Measurements from ENCODE around the gene GAL3ST3. TPM values are rescaled to one million over a fixed set of nuclear protein-coding genes. Genes with fewer than 3 reads are reported as not detected.

The GAL3ST3 gene
- total RNA-seq, 1 experiment from 2014 or later: 21.7 TPM

DNA sequence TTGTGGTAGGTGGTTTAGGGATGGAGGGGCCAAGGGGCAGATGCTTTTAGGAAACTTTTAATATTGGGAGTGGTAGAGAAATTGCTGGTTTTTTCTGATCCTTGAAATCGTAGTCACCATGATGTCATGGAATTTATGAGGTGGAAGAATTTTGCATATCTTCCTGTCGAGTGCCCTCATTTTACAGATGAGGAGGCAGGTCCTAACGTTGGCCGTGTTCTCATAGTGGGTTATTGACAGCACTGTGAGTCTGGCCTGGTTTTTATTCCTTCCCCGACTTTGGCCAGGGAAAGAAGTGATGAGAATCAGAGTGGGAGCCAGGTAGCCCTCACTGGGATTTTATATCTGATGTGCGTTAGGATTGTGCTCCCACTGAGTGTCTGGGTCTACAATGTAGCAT lies 12.3 kb upstream of the GAL3ST3 start:
- H3K4me3 ChIP-seq (ENCODE audit: insufficient read depth, low read depth, low read length): no peak overlapping the region
- no peak for DNase-seq
- H3K27me3 ChIP-seq (ENCODE audit: control insufficient read depth, insufficient read depth, low read length): no peaks in the 10 kb centered on the region
- peaks cover 66% of the 10 kb centered on the region for H3K36me3 ChIP-seq (replicated peaks; ENCODE audit: control insufficient read depth, insufficient read depth, low read length)

DNA sequence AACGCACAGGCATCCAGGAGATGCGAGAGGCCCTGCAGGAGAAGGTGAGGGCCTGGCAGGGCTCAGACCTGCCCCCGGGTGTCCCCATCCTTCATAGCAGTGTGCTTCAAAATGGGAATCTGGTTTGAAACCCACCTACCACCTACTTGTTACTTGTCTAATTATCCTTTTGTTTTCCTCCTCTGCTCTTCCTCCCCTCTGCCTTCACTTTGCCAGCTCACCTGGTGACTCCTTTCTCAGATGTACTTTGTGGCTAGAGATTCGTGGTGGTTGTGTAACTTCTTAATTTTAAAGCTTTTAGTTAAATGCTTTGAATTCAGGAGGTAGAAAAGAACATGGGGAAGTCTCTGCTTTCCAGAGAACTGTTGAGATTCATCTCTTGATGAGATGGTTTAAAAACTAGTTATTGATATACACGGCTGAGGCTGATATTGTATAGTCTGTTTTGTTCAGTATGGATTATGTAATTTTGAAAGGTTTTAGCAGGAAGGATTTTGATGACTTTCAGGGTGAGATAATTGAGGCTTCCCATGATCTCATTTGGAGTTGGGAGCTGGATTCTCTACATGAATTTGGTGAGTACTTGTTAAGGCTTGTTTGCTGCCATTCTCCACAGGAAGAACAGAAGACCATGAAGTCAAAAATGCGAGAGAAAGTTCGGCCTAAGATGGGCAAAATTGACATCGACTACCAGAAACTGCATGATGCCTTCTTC lies 11.2 kb upstream of the GAL3ST3 start:
- no peaks in the 10 kb centered on the region for H3K27me3 ChIP-seq (ENCODE audit: control insufficient read depth, insufficient read depth, low read length)
- peaks cover 72% of the 10 kb centered on the region for H3K36me3 ChIP-seq (replicated peaks; ENCODE audit: control insufficient read depth, insufficient read depth, low read length)
- no peak for DNase-seq

DNA sequence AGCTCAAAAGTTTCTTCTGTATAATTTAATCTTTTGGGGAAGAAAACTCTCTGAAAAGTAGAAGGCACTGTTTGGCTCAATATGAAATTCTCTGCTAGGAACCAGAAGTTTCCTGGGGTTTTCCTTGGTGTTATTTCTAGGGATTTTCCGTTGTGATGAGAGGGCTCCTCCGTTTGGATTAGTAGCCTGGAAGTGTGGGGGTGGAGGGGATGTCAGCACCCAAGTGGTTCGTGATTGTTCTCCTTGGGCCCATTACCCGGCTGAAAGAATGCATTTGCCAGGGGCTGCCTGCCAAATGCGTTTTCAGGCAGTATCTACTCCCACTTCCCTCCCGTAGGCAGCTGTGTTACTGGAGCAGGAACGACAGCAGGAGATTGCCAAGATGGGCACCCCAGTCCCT lies 7.5 kb upstream of the GAL3ST3 start:
- peak; percentile 10 for DNase-seq
- peaks cover 55% of the 10 kb centered on the region for H3K36me3 ChIP-seq (replicated peaks; ENCODE audit: control insufficient read depth, insufficient read depth, low read length)
- H3K27me3 ChIP-seq (ENCODE audit: control insufficient read depth, insufficient read depth, low read length): no peaks in the 10 kb centered on the region
- H3K4me3 ChIP-seq (ENCODE audit: insufficient read depth, low read depth, low read length): no peak overlapping the region

More for the DNA sequence above, 11.2 kb upstream of the GAL3ST3 start:
- no peak overlapping the region for H3K4me3 ChIP-seq (ENCODE audit: insufficient read depth, low read depth, low read length)

DNA sequence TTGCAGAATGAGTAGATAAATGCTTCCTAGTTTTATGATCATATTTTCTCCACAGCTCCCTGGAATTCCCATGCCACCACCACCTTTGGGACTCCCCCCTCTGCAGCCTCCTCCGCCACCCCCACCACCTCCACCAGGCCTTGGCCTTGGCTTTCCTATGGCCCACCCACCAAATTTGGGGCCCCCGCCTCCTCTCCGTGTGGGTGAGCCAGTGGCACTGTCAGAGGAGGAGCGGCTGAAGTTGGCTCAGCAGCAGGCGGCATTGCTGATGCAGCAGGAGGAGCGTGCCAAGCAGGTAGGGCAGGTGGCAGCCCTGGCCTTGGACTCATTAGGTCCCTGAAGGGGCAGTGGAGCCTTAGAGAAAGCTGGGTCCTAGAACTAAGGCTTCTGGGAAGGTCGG lies 6.1 kb upstream of the GAL3ST3 start:
- Histone ChIP-seq H3K27me3 (ENCODE audit: control insufficient read depth, insufficient read depth, low read length) (no peaks in the 10 kb centered on the region), H3K36me3 (replicated peaks; ENCODE audit: control insufficient read depth, insufficient read depth, low read length) (peaks cover 41% of the 10 kb centered on the region), H3K4me3 (ENCODE audit: insufficient read depth, low read depth, low read length) (no peak overlapping the region)
- DNase-seq: peak; percentile 10

DNA sequence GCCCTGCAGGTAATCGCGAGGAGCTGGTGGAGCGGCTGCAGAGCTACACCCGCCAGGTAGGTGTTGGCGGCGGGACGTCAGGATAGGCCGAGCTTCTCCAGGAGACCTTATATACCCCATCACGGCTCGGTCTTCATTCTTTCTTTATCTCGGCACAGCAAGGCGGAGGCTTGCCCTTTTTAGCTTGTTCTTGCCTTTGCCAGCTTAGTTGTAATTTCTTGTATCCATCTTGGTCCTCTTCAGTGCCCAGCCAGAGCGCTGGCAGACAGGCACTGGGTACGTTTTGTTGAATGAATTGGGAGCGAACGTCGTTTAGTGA lies 3.7 kb upstream of the GAL3ST3 start:
- no peak for DNase-seq
- Histone ChIP-seq H3K4me3 (ENCODE audit: insufficient read depth, low read depth, low read length) (peak overlapping the region; percentile 93), H3K36me3 (replicated peaks; ENCODE audit: control insufficient read depth, insufficient read depth, low read length) (peaks cover 22% of the 10 kb centered on the region), H3K27me3 (ENCODE audit: control insufficient read depth, insufficient read depth, low read length) (no peaks in the 10 kb centered on the region)

GRCh38 chr11:66051766-66052663 lies 3.1 kb upstream of the GAL3ST3 start, which contains the start of gene SF3B2:
TSS of gene SF3B2 (plus strand) at chr11:66052364. CDS start at chr11:66052385, 21 bp downstream.
- Histone ChIP-seq H3K4me3 (ENCODE audit: insufficient read depth, low read depth, low read length) (peak within 1 kb of the TSS; percentile 93), H3K27me3 (ENCODE audit: control insufficient read depth, insufficient read depth, low read length) (no peaks in the 10 kb centered on the region), H3K36me3 (replicated peaks; ENCODE audit: control insufficient read depth, insufficient read depth, low read length) (peaks cover 19% of the 10 kb centered on the region)
- DNase-seq: peak; percentile 97

- H3K27me3 ChIP-seq (ENCODE audit: control insufficient read depth, insufficient read depth, low read length): no peaks in the 10 kb centered on the region
- peaks cover 14% of the 10 kb centered on the region for H3K36me3 ChIP-seq (replicated peaks; ENCODE audit: control insufficient read depth, insufficient read depth, low read length)
- no peak for DNase-seq
- peak overlapping the region; percentile 93 for H3K4me3 ChIP-seq (ENCODE audit: insufficient read depth, low read depth, low read length)
Measured at GRCh38 chr11:66051371-66051765, 2.4 kb upstream of the GAL3ST3 start.

DNA sequence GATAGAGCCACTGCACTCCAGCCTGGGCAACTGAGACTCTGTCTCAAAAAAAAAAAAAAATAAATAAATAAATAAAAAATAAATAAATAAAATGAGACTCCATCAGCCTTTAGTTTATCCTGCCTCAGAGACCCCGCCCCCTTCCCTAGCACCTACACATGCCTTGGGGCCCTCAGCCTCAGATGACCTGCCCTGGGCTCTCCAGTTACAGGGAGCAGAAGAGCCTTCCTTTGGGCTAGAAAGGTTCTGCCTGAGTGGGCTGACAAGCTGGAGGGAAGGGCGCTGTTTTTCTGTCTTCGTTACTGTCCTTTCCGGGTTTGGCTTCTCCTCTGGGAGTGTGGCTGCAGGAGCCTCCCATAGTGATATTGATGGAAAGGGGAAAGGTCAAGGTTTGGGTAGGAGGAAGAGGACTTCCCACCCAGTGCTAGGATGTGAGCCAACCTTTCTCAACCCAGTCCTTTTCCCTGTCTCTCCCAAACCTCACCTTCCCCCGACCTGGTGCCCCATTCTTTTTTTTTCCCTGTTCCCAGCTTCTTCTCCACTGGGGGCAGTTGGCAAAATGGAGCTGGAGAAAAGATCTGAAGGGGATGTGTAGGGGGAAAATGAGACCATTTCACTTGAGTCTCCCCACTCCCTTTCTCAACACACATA lies 1.7 kb upstream of the GAL3ST3 start:
- DNase-seq: peak; percentile 61
- no peaks in the 10 kb centered on the region for H3K27me3 ChIP-seq (ENCODE audit: control insufficient read depth, insufficient read depth, low read length)
- H3K4me3 ChIP-seq (ENCODE audit: insufficient read depth, low read depth, low read length): no peak overlapping the region; the same call in 1 of the 2 replicates
- peaks cover 12% of the 10 kb centered on the region for H3K36me3 ChIP-seq (replicated peaks; ENCODE audit: control insufficient read depth, insufficient read depth, low read length)

DNA sequence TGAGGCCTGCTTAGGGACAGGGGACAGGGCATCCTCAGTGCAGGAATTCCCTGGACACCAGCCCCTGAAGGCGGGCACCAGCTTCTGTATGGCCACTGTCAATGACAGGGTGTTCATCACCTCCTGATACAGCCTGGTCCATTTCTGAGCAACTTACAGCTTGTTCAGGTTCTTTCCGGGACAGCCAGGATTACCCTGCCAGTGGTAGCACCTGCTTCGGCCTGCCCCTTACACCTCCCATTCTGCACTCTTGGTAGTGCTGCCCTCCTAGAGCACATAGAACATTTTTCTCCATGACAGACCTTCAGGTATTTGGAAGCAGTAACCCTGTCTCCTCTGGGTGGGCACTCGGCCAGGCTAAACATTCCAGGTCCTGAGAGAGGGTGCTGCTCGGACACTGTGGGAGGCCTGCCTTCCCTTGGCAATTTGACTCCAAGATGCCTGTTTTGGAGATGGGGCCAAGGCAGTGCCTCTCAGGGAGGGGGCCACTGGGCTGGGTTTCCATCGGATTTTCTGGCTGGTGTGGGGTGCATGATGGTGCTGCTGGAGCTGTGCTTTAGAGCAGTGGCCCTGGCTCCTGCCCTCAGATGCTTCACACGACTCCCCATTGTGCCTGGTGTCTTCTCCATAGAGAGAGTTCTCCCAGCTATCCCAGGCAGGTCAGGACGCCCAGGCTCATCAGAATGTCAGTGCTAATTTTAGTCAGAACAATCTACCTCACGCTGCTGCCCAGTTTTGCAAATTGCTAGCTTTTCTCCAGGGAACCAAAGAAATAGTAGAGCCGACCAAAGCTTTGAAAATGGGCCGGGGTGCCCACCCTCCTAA lies 1.2 kb downstream of the GAL3ST3 start:
- Histone ChIP-seq H3K27me3 (ENCODE audit: control insufficient read depth, insufficient read depth, low read length) (no peaks in the 10 kb centered on the region), H3K4me3 (ENCODE audit: insufficient read depth, low read depth, low read length) (peak overlapping the region; percentile 64; the same call in 1 of the 2 replicates), H3K36me3 (replicated peaks; ENCODE audit: control insufficient read depth, insufficient read depth, low read length) (no peaks in the 10 kb centered on the region; the same call in 1 of the 2 replicates)
- peak; percentile 34 for DNase-seq

GRCh38 chr11:66046901-66047300 lies 2.1 kb downstream of the GAL3ST3 start:
- no peaks in the 10 kb centered on the region for H3K27me3 ChIP-seq (ENCODE audit: control insufficient read depth, insufficient read depth, low read length)
- no peak overlapping the region for H3K4me3 ChIP-seq (ENCODE audit: insufficient read depth, low read depth, low read length)
- no peaks in the 10 kb centered on the region; the same call in 1 of the 2 replicates for H3K36me3 ChIP-seq (replicated peaks; ENCODE audit: control insufficient read depth, insufficient read depth, low read length)
- no peak for DNase-seq

GRCh38 chr11:66045177-66045639 lies 3.8 kb downstream of the GAL3ST3 start:
- Histone ChIP-seq H3K36me3 (replicated peaks; ENCODE audit: control insufficient read depth, insufficient read depth, low read length) (no peaks in the 10 kb centered on the region; the same call in 1 of the 2 replicates), H3K4me3 (ENCODE audit: insufficient read depth, low read depth, low read length) (no peak overlapping the region), H3K27me3 (ENCODE audit: control insufficient read depth, insufficient read depth, low read length) (no peaks in the 10 kb centered on the region)
- peak; percentile 100 for DNase-seq

DNA sequence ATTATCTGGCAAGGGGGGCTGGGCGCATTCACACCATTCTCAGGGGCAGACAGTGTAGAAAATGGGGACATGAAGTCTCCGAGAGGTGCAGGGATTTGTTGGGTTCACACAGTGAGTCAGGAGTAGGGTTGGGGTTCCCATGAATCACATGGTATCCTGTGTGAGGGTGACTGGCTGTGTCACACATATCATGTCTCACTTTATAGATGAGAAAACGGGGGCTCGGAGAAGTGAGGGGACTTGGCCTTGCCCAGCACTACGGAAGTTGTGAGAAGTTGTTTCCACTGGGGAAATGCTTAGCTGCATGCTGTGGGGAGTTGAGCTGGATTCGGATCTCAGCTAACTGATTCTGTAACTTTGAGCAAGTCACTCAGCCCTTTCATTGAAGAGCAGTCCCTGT lies 4.2 kb downstream of the GAL3ST3 start:
- no peak for DNase-seq

DNA sequence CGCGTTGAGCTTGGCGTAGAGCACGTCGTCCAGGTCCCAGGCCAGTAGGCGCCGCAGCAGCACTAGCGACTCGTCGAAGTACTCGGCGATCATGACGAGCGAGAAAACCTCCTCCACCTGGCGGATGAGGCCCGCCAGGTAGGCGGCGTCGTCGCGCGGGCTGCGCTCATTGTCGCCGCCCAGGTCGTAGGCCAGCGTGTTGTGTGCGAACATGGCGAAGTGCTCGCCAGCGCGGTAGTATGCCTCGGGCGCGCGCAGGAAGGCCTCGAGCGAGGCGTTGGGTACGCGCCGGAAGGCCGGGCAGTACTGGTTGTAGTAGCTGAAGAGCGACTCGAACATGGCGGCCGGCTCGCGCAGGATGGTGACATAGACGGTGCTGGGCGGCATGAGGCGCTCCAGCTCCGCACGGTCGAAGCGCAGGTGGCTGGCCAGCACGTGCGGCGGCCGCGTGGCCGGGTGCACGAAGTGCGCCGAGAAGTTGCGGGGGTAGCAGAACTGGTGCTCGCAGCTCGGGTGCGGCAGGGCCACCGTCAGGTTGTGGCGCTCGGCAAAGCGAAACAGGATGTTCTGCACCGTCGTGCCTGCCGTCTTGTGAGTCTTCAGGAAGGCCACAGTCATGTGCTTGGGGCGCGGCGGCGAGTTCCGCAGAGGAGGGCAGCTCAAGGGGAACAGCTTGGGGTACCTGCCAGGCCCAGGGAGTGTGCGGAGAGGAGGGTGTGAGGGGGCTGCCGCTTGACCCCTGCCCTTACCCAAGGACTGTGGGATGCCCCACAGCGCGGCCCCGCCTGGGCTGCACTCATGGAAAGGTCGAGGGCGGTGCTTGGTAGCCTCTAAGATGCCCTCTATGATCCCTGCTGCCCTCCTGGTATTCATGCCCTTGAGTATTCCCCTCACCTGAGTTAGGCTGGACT lies 5.7 kb downstream of the GAL3ST3 start:
- no peaks in the 10 kb centered on the region for H3K27me3 ChIP-seq (ENCODE audit: control insufficient read depth, insufficient read depth, low read length)
- H3K4me3 ChIP-seq (ENCODE audit: insufficient read depth, low read depth, low read length): no peak overlapping the region
- H3K36me3 ChIP-seq (replicated peaks; ENCODE audit: control insufficient read depth, insufficient read depth, low read length): no peaks in the 10 kb centered on the region; the same call in 1 of the 2 replicates
- peak; percentile 49 for DNase-seq

More for the DNA sequence above, 4.2 kb downstream of the GAL3ST3 start:
- no peaks in the 10 kb centered on the region for H3K27me3 ChIP-seq (ENCODE audit: control insufficient read depth, insufficient read depth, low read length)
- no peak overlapping the region for H3K4me3 ChIP-seq (ENCODE audit: insufficient read depth, low read depth, low read length)
- no peaks in the 10 kb centered on the region; the same call in 1 of the 2 replicates for H3K36me3 ChIP-seq (replicated peaks; ENCODE audit: control insufficient read depth, insufficient read depth, low read length)
